Measurements from ENCODE around the gene ISOC2.

- no peak for TF ChIP-seq CTCF (IDR thresholded peaks at IDR 0.05)
- TF ChIP-seq POLR2A (IDR thresholded peaks at IDR 0.05): no peak
Measured at GRCh38 chr19:55504981-55505380, 43.5 kb upstream of the ISOC2 start.

All from adrenal gland (tissue), 5 donors.